Right kidney (tissue), 1 donor: ENCODE measurements around the gene SPDYE6.
"Not testable (repeated sequence)": the region's sequence is repeated elsewhere in the genome, so short reads cannot be mapped to it uniquely, and the experiment has no call there.

Source experiments
- DNase-seq: peaks from one replicate; pipeline ENCODE4 v3.0.0-alpha.2; 2016

The SPDYE6 gene

DNA sequence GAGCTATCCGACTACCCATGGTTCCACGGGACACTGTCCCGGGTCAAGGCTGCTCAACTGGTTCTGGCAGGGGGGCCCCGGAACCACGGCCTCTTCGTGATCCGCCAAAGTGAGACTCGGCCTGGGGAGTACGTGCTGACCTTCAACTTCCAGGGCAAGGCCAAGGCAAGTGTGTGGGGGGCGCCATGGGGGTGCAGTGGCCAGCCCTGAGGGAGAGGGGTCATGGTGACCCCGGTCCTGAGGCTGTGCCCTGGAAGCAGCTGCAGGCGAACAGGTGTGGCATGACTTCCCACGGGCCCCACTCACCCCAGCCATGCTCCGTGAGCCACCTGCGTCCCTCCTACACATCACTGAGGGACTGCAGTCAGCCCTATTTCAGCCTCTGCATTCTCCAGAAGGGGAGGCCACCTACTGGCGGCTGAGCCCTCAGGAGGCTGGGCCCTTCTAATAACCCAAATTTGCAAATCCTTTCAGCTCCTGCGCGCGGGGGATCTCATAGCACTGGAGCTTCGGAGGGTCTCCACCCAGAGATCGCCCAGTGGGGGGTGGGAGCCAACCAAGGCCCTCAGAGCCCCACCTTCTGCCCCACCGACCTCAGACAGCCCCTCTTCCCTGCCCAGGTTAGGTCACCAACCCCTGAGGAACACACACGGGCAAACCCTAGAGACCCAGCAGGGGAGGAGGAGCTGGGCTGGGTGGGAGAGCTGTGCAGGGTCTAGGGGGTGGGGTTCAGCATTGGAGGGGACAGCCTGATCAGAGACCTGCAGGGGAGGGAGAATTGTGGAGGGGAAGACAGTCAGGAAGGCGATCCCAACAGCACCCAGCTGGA, 38.8 kb downstream of the SPDYE6 start:
- no peak for DNase-seq

DNA sequence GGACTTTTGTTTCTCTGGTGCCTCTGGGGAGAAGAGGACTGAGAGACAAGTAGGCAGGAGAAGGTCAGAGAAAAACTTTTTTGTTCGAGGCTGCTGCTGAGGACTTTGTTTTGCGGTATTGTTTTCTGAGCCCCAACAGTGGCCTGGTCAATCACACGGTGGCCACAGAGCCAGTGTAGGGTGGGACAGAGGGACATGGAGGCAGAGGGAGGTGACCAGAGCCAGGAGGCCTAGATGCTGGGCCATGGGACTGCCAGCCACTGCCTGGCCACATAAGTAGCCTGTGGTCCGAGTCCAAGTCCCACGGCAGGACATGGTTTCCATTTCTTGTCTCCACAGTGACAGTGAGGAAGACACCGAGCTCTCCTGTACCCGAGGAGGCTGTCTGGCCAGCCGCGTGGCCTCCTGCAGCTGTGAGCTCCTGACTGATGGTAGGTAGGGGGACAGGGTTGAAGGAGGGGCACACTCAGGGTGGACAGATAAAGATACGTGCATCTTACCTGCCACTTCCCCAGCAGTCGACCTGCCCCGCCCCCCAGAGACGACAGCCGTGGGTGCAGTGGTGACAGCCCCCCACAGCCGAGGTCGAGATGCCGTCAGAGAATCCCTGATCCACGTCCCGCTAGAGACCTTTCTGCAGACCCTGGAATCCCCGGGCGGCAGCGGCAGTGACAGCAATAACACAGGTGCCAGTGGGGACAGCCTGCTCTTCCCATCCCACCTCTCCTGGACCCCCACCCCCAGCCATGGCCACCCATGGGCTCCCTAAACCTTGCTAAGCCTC, 42.1 kb downstream of the SPDYE6 start:
- DNase-seq, result no peak

DNA sequence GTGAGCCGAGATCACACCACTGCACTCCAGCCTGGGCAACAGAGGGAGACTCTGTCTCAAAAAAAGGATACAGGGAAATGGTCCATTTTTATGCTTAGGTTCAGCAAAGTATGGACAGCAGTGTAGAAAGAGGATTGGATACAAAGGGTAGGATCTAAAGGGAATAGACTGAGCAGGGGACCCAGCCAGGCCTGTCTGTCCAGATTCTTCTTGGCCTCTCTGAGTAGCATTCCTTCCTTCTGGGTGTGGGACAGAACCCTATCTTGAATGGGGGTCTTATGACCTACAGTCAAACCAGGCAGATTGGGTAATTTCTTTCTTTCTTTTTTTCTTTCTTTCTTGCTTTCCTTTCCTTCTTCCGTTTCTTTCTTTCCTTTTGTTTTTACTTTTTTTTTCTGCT, 43.9 kb downstream of the SPDYE6 start:
- no peak for DNase-seq

DNA sequence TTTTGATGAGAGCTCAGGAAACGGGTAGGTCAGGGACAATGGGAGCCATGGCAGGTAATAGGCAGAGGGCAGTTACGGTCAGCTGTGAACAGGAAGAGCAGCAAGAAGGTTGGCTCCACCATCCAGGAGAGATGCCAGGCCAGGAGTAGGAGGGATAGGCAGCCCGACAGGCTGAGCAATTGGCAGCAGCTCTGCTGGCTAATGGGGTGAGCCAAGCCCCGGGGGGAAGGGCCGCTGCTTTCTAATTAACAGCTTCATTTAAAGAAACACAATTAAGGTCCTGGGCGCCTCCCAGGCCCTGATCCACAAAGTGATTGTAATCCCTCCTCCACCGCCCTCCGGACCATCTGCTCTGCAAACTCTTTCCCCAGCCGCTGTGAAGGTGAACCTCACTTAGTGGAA, 45.8 kb downstream of the SPDYE6 start:
- DNase-seq, result no peak

GRCh38 chr7:102306916-102307677, 49.1 kb downstream of the SPDYE6 start:
- peak; percentile 63 for DNase-seq

GRCh38 chr7:102305414-102306268, 50.6 kb downstream of the SPDYE6 start:
- DNase-seq, result no peak

DNA sequence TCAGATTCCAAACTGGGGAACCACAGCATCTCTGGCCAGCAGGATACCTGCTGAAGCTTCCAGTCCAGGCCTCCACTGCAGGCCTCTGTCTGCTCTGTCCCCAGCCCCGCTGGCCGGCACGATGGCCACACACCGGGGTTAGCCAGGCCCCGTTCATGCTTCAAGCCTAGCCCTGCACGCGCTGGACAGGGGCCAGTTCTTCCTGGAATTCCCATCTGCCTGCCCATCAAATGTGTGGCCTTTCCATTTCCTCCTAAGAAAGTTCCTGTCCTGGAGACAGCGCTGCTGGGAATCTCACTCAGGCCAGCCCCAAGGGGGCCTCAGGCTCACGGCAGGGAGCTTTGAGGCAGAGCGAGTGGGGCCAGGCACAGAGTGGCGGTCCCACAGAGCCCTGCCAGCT, 51.6 kb downstream of the SPDYE6 start:
- DNase-seq, result no peak

DNA sequence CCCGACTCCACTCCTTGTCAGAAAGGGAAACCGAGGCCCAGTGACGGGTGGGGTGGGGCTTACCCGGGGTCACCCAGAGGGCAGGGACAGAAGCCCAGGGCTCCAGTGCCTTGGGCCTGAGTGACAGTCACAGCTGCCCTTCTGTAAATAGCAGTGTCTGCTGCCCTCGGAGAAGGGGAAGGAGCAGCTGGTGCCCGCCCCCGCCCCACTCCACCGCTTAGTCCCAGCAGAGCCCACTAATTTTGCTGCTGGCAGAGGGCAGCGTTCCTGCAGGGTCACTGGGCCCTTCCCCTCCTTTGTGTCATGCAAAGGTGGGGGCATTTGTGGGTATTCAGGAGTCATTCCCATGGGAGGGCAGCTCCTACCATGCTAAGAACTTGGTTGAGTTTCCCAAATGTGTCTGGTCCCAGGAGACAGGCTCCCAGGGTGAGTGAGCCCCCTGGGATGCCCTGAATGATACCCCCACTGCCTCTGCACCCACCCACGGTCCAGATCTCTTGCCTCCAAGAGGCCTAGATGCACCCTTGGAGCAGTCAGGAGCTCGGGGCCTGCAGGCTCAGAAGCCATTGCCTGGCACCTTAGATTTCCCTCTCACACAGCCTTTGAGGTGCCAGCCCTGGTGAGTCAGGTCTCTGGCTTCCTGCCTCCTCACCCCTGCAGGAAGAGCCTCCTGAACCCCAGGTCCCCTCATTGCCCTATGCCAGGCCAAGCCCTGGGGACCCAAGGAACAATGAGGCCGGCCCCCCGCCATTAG, 52.4 kb downstream of the SPDYE6 start:
- DNase-seq, result no peak

- DNase-seq, result no peak
Observed at GRCh38 chr7:102302025-102302424, 54.2 kb downstream of the SPDYE6 start.

DNA sequence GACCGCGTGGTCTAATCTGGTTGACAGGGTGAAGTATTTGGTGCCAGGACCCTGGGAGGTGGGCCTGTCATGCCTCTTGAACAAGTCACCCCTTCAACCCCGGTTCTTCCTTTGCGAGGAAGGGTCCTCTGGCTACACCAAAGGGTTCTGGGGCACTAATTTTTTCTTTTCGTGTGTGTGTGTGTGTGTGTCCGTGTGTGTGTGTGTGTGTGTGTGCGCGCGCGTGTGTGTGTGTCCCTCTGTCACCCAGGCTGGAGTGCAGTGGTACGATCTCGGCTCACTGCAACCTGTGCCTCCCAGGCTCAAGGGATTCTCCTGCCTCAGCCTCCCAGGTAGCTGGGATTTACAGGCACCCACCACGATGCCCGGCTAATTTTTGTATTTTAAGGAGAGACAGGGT, 54.9 kb downstream of the SPDYE6 start:
- DNase-seq, result not testable (repeated sequence)

- peak; percentile 51 for DNase-seq
Observed at GRCh38 chr7:102300643-102301221, 55.5 kb downstream of the SPDYE6 start.

- DNase-seq, result no peak
Observed at GRCh38 chr7:102297487-102298218, 58.6 kb downstream of the SPDYE6 start.

GRCh38 chr7:102296514-102296913, 59.7 kb downstream of the SPDYE6 start:
- no peak for DNase-seq

DNA sequence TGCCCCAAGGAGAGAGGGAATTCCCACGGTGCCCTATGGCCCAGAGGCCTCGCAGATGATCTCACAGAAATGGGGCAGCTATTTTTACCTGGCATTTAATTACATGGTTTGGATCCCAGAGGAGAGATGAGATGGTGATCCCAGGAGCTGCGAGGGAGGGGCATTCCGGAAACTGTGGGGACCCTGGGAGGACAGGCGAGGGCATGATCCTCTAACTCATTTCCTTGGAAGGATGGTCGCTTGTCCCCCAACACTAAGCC, 60.1 kb downstream of the SPDYE6 start:
- DNase-seq, result no peak
